HepG2 (cell line): ENCODE measurements around the gene FRMD6. TPM values are rescaled to one million over a fixed set of nuclear protein-coding genes. Genes with fewer than 3 reads are reported as not detected.

ENCODE experiments used
- CAMTA2 ChIP-seq: sonication (generic); formaldehyde crosslinking; IDR thresholded peaks from 2 replicates; pipeline ENCODE4 v1.4.0; 2020; ENCODE audit warnings: mild to moderate bottlenecking, missing genetic modification reagents, borderline replicate concordance
- CEBPB ChIP-seq: IDR thresholded peaks from 2 replicates; pipeline ENCODE4 v1.6.1; 2011; ENCODE audit warnings: low read depth, low read length, improper control_type of control experiment, borderline replicate concordance
- CREBL2 ChIP-seq: sonication (generic); formaldehyde crosslinking; IDR thresholded peaks from 2 replicates; pipeline ENCODE4 v1.8.1; 2023; ENCODE audit warnings: missing genetic modification reagents, mild to moderate bottlenecking, borderline replicate concordance
- FOXC1 ChIP-seq: sonication (generic); formaldehyde crosslinking; IDR thresholded peaks from 2 replicates; pipeline ENCODE4 v1.8.0; 2022; ENCODE audit warnings: mild to moderate bottlenecking, missing genetic modification reagents, borderline replicate concordance
- GLMP ChIP-seq: sonication (generic); formaldehyde crosslinking; IDR thresholded peaks from 2 replicates; pipeline ENCODE4 v1.9.0; 2021; ENCODE audit warnings: missing genetic modification reagents, mild to moderate bottlenecking, borderline replicate concordance
- KDM5A ChIP-seq: fragments of 200-600 bp; sonication (generic); IDR thresholded peaks from 2 replicates; pipeline ENCODE4 v1.7.0; 2018; ENCODE audit warnings: antibody characterized with exemption, mild to moderate bottlenecking, low read length, borderline replicate concordance
- KLF16 ChIP-seq, 2 experiments: sonication (generic) in 1 of 2; formaldehyde crosslinking in 1 of 2; IDR thresholded peaks; 2 replicates each; pipeline versions ENCODE4 v1.6.1 to v1.8.0; 2016 to 2023; ENCODE audit warnings: missing genetic modification reagents in 2 of 2, missing compliant biosample characterization in 1 of 2
- MIXL1 ChIP-seq: IDR thresholded peaks from 2 replicates; pipeline ENCODE4 v1.6.1; 2016
- MXD3 ChIP-seq: IDR thresholded peaks from 2 replicates; pipeline ENCODE4 v1.6.1; 2016; ENCODE audit warnings: mild to moderate bottlenecking, missing biosample characterization, missing genetic modification reagents
- NR1H2 ChIP-seq: sonication (generic); formaldehyde crosslinking; IDR thresholded peaks from 2 replicates; pipeline ENCODE4 v1.8.1; 2022; ENCODE audit warnings: low read depth, missing genetic modification reagents, borderline replicate concordance
- PAXIP1 ChIP-seq: sonication (generic); formaldehyde crosslinking; conservative IDR thresholded peaks from 2 replicates; pipeline ENCODE4 v1.4.0; 2020; ENCODE audit warnings: mild to moderate bottlenecking, missing genetic modification reagents, moderate library complexity
- SALL2 ChIP-seq: sonication (generic); formaldehyde crosslinking; IDR thresholded peaks from 2 replicates; pipeline ENCODE4 v1.8.1; 2023; ENCODE audit warnings: mild to moderate bottlenecking, missing genetic modification reagents, inconsistent platforms
- TERF1 ChIP-seq: sonication (generic); formaldehyde crosslinking; IDR thresholded peaks from 2 replicates; pipeline ENCODE4 v1.8.0; 2022; ENCODE audit warnings: mild to moderate bottlenecking, missing genetic modification reagents, moderate library complexity
- ZBTB7A ChIP-seq: sonication (generic); formaldehyde crosslinking; IDR thresholded peaks from 2 replicates; pipeline ENCODE4 v1.8.0; 2022; ENCODE audit warnings: mild to moderate bottlenecking, missing genetic modification reagents
- ZFP36 ChIP-seq: fragments of 150-350 bp; IDR thresholded peaks from 2 replicates; pipeline ENCODE4 v1.6.1; 2018; ENCODE audit warnings: borderline replicate concordance, low read length, low read depth; ENCODE audit not compliant: partially characterized antibody
- ZNF296 ChIP-seq: sonication (generic); formaldehyde crosslinking; conservative IDR thresholded peaks from 2 replicates; pipeline ENCODE4 v1.5.0; 2020; ENCODE audit warnings: mild to moderate bottlenecking, missing genetic modification reagents
- ZNF335 ChIP-seq: sonication (generic); formaldehyde crosslinking; IDR thresholded peaks from 2 replicates; pipeline ENCODE4 v1.4.0; 2020; ENCODE audit warnings: missing genetic modification reagents
- ZNF556 ChIP-seq: sonication (generic); formaldehyde crosslinking; IDR thresholded peaks from 2 replicates; pipeline ENCODE4 v1.4.0; 2020; ENCODE audit warnings: mild to moderate bottlenecking, missing genetic modification reagents, borderline replicate concordance
- ZNF572 ChIP-seq: sonication (generic); formaldehyde crosslinking; IDR thresholded peaks from 2 replicates; pipeline ENCODE4 v1.5.1; 2020; ENCODE audit warnings: mild to moderate bottlenecking, missing genetic modification reagents
- ZNF768 ChIP-seq: sonication (generic); formaldehyde crosslinking; IDR thresholded peaks from 2 replicates; pipeline ENCODE4 v1.4.0; 2020; ENCODE audit warnings: missing genetic modification reagents
- ZNF83 ChIP-seq: sonication (generic); formaldehyde crosslinking; IDR thresholded peaks from 2 replicates; pipeline ENCODE4 v1.4.0; 2020; ENCODE audit warnings: missing genetic modification reagents, mild to moderate bottlenecking, borderline replicate concordance
- ZNF850 ChIP-seq: sonication (generic); formaldehyde crosslinking; conservative IDR thresholded peaks from 2 replicates; pipeline ENCODE4 v1.9.0; 2021; ENCODE audit warnings: mild to moderate bottlenecking, missing genetic modification reagents
- ZNF878 ChIP-seq: sonication (generic); formaldehyde crosslinking; IDR thresholded peaks from 2 replicates; pipeline ENCODE4 v1.8.1; 2023; ENCODE audit warnings: mild to moderate bottlenecking, missing genetic modification reagents, moderate library complexity
- ZSCAN29 ChIP-seq: sonication (generic); formaldehyde crosslinking; conservative IDR thresholded peaks from 2 replicates; pipeline ENCODE4 v1.4.0; 2020; ENCODE audit warnings: mild to moderate bottlenecking, missing genetic modification reagents
- polyA plus RNA-seq, 8 experiments: library from polyadenylated mRNA; depleted of rRNA in 3 of 8; stranded (reverse) in 7 of 8; unstranded in 1 of 8; fragments of >200 nt; fragmentation: Illumina TruSeq in 4 of 8; extraction: Trizol in 4 of 8; gene quantifications; 2 replicates each; pipeline versions ENCODE4 v1.2.1 to v1.2.3, GENCODE V29; 2011 to 2016; ENCODE audit warnings: low read depth in 4 of 8, missing spikeins in 1 of 8, mixed read lengths in 1 of 8; ENCODE audit not compliant: insufficient read depth in 1 of 8
- total RNA-seq, 5 experiments: library from RNA; depleted of rRNA; stranded (reverse); fragments of >200 nt; fragmentation: Illumina TruSeq; extraction: Trizol; gene quantifications; 2 replicates each; pipeline ENCODE4 v1.2.3, GENCODE V29; 2016; ENCODE audit warnings: low read depth in 1 of 5

Gene FRMD6
- total and polyA plus RNA-seq, 2 of the 13 experiments (the other 11 are each of a cell fraction or from before 2014, with no cell fraction given): 2.4 to 5.4 TPM

GRCh38 chr14:51650716-51651387 lies 858 bp upstream of the FRMD6 start (continued):
- TF ChIP-seq KDM5A (no peak), ZNF768 (peak; percentile 17; the same call in 1 of the 2 replicates), MIXL1 (CRISPR knock-in tag) (no peak), ZNF878 (no peak), TERF1 (no peak), ZSCAN29 (CRISPR knock-in tag) (no peak), PAXIP1 (CRISPR knock-in tag) (no peak), ZNF572 (CRISPR knock-in tag) (0 out of 2 replicates have a peak, but pooled peaks have one; percentile 25), ZNF556 (CRISPR knock-in tag) (no peak), CREBL2 (CRISPR knock-in tag) (no peak), ZBTB7A (no peak), NR1H2 (CRISPR knock-in tag) (0 out of 2 replicates have a peak, but pooled peaks have one; percentile 19), MXD3 (CRISPR knock-in tag) (no peak; the same call in 1 of the 2 replicates), ZNF296 (no peak), FOXC1 (CRISPR knock-in tag) (no peak), SALL2 (CRISPR knock-in tag) (no peak), ZNF83 (CRISPR knock-in tag) (no peak), ZNF850 (no peak), GLMP (CRISPR knock-in tag) (no peak), CEBPB (no peak), ZFP36 (no peak), CAMTA2 (no peak), KLF16 (CRISPR knock-in tag; IDR thresholded peaks at IDR 0.05) (0 out of 4 replicates have a peak, but pooled peaks of 1 of the 2 experiments have one; percentile 16), ZNF335 (no peak)
